HCT116 (cell line): ENCODE measurements around the gene FBH1. TPM values are rescaled to one million over a fixed set of nuclear protein-coding genes. Genes with fewer than 3 reads are reported as not detected.

Experiments used
- ATAC-seq: fragments of 200-7000 bp; cut with Tn5 transposase; 2 replicates; pipeline ENCODE4 v1.9.1; 2020; ENCODE audit warnings: mild to moderate bottlenecking, moderate library complexity
- BruUV-seq: library from RNA; stranded (reverse); fragments of 400-500 nt; replicated peaks from 2 replicates; lab custom pipeline; 2021; lab: Mats Ljungman, UMichigan
- CTCF ChIA-PET: fragments of 300-600 bp; sonication (Branson Sonifier 250); formaldehyde crosslinking; loops from one replicate; lab custom pipeline; 2021; ENCODE audit warnings: antibody characterized with exemption; lab: Charles Lee
- POLR2A ChIA-PET: fragments of 300-600, 350-600 bp; sonication (Branson Sonifier 250); formaldehyde crosslinking; loops from one replicate; lab custom pipeline; 2021; ENCODE audit warnings: antibody characterized with exemption; lab: Charles Lee
- RAD21 ChIA-PET, 2 experiments: fragments of 300-600 bp; sonication (Branson Sonifier 250); formaldehyde crosslinking; loops; one replicate each; lab custom pipeline; 2023; ENCODE audit warnings: low total read pairs in 2 of 2; ENCODE audit not compliant: uncharacterized antibody in 2 of 2, unreplicated experiment in 2 of 2, low non-redundant PET in 1 of 2; lab: Charles Lee
- DNase-seq: peaks from one replicate; pipeline ENCODE4 v3.0.0-alpha.2; 2010; ENCODE audit warnings: low read depth, low spot score
- H2AFZ ChIP-seq: fragments of 200-600 bp; shearing (Covaris generic), sonication (generic); 2 replicates; pipeline ENCODE4 v1.6.1; 2017; ENCODE audit warnings: low read depth, mixed run types, mixed read lengths, antibody characterized with exemption, low read length; ENCODE audit not compliant: poor library complexity, severe bottlenecking
- H3K27ac ChIP-seq: 2 replicates; pipeline ENCODE4 v1.5.1; 2012; ENCODE audit warnings: low read depth, low read length
- H3K27me3 ChIP-seq: fragments of 200-600 bp; sonication (generic); 2 replicates; pipeline ENCODE4 v1.6.1; 2016; ENCODE audit warnings: mixed run types, low read length, mixed read lengths; ENCODE audit not compliant: insufficient read depth
- H3K36me3 ChIP-seq, 2 experiments: fragments of 200-500 bp in 1 of 2; fragments of 200-600 bp in 1 of 2; sonication (Bioruptor generic) in 1 of 2; sonication (generic) in 1 of 2; 2 replicates each; pipeline versions ENCODE4 v1.5.1 to v1.6.1; 2014 to 2016; ENCODE audit warnings: low read length in 2 of 2, inconsistent platforms in 1 of 2, mixed read lengths in 1 of 2, mixed run types in 1 of 2; ENCODE audit not compliant: insufficient read depth in 2 of 2, control insufficient read depth in 1 of 2
- H3K4me1 ChIP-seq, 2 experiments: fragments of 200-600 bp in 1 of 2; sonication (generic) in 1 of 2; 2 replicates each; pipeline versions ENCODE4 v1.5.1 to v1.6.1; 2012 to 2017; ENCODE audit warnings: low read length in 2 of 2, inconsistent platforms in 1 of 2, mild to moderate bottlenecking in 1 of 2, mixed read lengths in 1 of 2, mixed run types in 1 of 2, moderate library complexity in 1 of 2; ENCODE audit not compliant: insufficient read depth in 2 of 2, control insufficient read depth in 1 of 2
- H3K4me2 ChIP-seq: fragments of 200-600 bp; sonication (generic); 2 replicates; pipeline ENCODE4 v1.6.1; 2017; ENCODE audit warnings: mixed run types, low read length, mixed read lengths
- H3K4me3 ChIP-seq, 2 experiments: fragments of 200-600 bp in 1 of 2; sonication (generic) in 1 of 2; replicated peaks in 1 of 2; 2 replicates each; pipeline ENCODE4 v1.5.1; 2011 to 2016; ENCODE audit warnings: low read length in 2 of 2, control low read depth in 1 of 2, low read depth in 1 of 2, mild to moderate bottlenecking in 1 of 2, mixed read lengths in 1 of 2, mixed run types in 1 of 2
- H3K79me2 ChIP-seq: fragments of 200-600 bp; sonication (generic); 2 replicates; pipeline ENCODE4 v1.6.1; 2017; ENCODE audit warnings: mild to moderate bottlenecking, mixed run types, low read length, moderate library complexity, mixed read lengths; ENCODE audit not compliant: insufficient read depth
- H3K9ac ChIP-seq: fragments of 200-600 bp; sonication (generic); 2 replicates; pipeline ENCODE4 v1.6.1; 2016; ENCODE audit warnings: low read length, mixed read lengths
- H3K9me2 ChIP-seq: fragments of 200-600 bp; sonication (generic), shearing (Covaris generic); 2 replicates; pipeline ENCODE4 v1.6.1; 2017; ENCODE audit warnings: mixed run types, mild to moderate bottlenecking, moderate library complexity; ENCODE audit not compliant: insufficient read depth
- H3K9me3 ChIP-seq, 2 experiments: fragments of 200-500 bp in 1 of 2; fragments of 200-600 bp in 1 of 2; sonication (Bioruptor generic) in 1 of 2; sonication (generic) in 1 of 2; 2 replicates each; pipeline ENCODE4 v1.6.1; 2014 to 2017; ENCODE audit warnings: low read length in 2 of 2, mixed read lengths in 2 of 2, inconsistent platforms in 1 of 2, low read depth in 1 of 2, mild to moderate bottlenecking in 1 of 2, mixed run types in 1 of 2, moderate library complexity in 1 of 2; ENCODE audit not compliant: control insufficient read depth in 1 of 2, insufficient read depth in 1 of 2
- H4K20me1 ChIP-seq: fragments of 200-600 bp; sonication (generic), shearing (Covaris generic); 2 replicates; pipeline ENCODE4 v1.6.1; 2017; ENCODE audit warnings: mixed run types, mild to moderate bottlenecking, moderate library complexity; ENCODE audit not compliant: insufficient read depth
- EGR1 ChIP-seq: IDR thresholded peaks from 2 replicates; pipeline ENCODE4 v1.6.1; 2012; ENCODE audit warnings: low read depth
- FOSL1 ChIP-seq: IDR thresholded peaks from 2 replicates; pipeline ENCODE4 v1.6.1; 2012; ENCODE audit warnings: low read depth
- SIN3A ChIP-seq: IDR thresholded peaks from 2 replicates; pipeline ENCODE4 v1.6.1; 2012; ENCODE audit warnings: low read depth
- SP1 ChIP-seq: IDR thresholded peaks from 2 replicates; pipeline ENCODE4 v1.6.1; 2012; ENCODE audit warnings: low read depth
- TCF7L2 ChIP-seq: IDR thresholded peaks from 2 replicates; pipeline ENCODE4 v1.7.0; 2011; ENCODE audit warnings: borderline replicate concordance, inconsistent platforms; ENCODE audit not compliant: insufficient read depth, insufficient read length; ENCODE audit errors: extremely low read depth
- YY1 ChIP-seq: IDR thresholded peaks from 2 replicates; pipeline ENCODE4 v1.6.1; 2011; ENCODE audit warnings: low read length, low read depth, moderate library complexity, mild to moderate bottlenecking; ENCODE audit not compliant: insufficient replicate concordance; ENCODE audit errors: extremely low read depth
- ZFX ChIP-seq: fragments of 450-650 bp; IDR thresholded peaks from 2 replicates; pipeline ENCODE4 v1.6.1; 2017
- intact Hi-C: fragments of 100-400 bp; cut with micrococcal nuclease; formaldehyde crosslinking; loops from 2 replicates; pipeline ENCODE4 v1.10.0; 2022
- total RNA-seq: library from RNA; stranded (reverse); gene quantifications from one replicate; pipeline ENCODE4 v1.2.1, GENCODE V29; 2021; ENCODE audit not compliant: unreplicated experiment
- TF ChIP-seq, protein P1 (sequence below): IDR thresholded peaks from 2 replicates; pipeline ENCODE4 v1.6.1; 2012
- TF ChIP-seq, protein P2 (sequence below): IDR thresholded peaks from 2 replicates; pipeline ENCODE4 v1.6.1; 2012; ENCODE audit warnings: low read depth

FBH1 gene
- total RNA-seq, 1 experiment from 2014 or later, result 70.2 TPM

DNA sequence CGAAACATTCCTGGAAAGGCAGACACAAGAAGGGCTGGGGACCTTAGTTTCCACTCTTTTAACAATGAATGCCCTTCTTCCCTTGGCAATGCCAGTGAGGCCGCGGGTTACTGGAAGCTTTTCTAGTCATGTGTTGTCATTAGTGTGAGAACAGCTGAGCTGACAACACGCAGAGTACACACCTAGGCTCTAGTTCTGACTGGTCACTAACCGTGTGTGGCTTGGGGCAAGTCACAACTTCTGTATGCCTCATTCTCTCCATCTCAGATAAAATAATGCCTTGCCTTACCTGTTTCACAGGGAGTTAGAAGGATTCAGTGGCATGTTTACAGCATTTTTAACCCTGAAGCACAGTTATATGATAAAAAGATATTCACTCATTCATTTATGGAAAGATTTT, 31.7 kb downstream of the FBH1 start:
- Histone ChIP-seq H3K9ac (no peak overlapping the region), H3K4me2 (no peak overlapping the region), H3K9me2 (no peaks in the 10 kb centered on the region), H3K27me3 (no peaks in the 10 kb centered on the region), H3K9me3 (no peaks in the 10 kb centered on the region), H3K4me3 (no peak overlapping the region), H3K27ac (no peak overlapping the region), H3K36me3 (peaks cover 58 to 66% of the 10 kb centered on the region in 2 experiments), H2AFZ (no peak overlapping the region), H4K20me1 (no peaks in the 10 kb centered on the region), H3K4me1 (no peaks in the 10 kb centered on the region), H3K79me2 (no peaks in the 10 kb centered on the region)
- ChIA-PET RAD21 (no interaction called here), POLR2A (no interaction called here), CTCF (no interaction called here)
- DNase-seq (no peak), ATAC-seq (no peak)
- intact Hi-C loops, result no loop called here
- TF ChIP-seq, protein P1, sequence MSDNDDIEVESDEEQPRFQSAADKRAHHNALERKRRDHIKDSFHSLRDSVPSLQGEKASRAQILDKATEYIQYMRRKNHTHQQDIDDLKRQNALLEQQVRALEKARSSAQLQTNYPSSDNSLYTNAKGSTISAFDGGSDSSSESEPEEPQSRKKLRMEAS, result no peak
- no peak for TF ChIP-seq SIN3A
- no peak for TF ChIP-seq YY1
- no peak for TF ChIP-seq EGR1
- TF ChIP-seq TCF7L2, result no peak
- no peak for TF ChIP-seq FOSL1
- TF ChIP-seq, protein P2, sequence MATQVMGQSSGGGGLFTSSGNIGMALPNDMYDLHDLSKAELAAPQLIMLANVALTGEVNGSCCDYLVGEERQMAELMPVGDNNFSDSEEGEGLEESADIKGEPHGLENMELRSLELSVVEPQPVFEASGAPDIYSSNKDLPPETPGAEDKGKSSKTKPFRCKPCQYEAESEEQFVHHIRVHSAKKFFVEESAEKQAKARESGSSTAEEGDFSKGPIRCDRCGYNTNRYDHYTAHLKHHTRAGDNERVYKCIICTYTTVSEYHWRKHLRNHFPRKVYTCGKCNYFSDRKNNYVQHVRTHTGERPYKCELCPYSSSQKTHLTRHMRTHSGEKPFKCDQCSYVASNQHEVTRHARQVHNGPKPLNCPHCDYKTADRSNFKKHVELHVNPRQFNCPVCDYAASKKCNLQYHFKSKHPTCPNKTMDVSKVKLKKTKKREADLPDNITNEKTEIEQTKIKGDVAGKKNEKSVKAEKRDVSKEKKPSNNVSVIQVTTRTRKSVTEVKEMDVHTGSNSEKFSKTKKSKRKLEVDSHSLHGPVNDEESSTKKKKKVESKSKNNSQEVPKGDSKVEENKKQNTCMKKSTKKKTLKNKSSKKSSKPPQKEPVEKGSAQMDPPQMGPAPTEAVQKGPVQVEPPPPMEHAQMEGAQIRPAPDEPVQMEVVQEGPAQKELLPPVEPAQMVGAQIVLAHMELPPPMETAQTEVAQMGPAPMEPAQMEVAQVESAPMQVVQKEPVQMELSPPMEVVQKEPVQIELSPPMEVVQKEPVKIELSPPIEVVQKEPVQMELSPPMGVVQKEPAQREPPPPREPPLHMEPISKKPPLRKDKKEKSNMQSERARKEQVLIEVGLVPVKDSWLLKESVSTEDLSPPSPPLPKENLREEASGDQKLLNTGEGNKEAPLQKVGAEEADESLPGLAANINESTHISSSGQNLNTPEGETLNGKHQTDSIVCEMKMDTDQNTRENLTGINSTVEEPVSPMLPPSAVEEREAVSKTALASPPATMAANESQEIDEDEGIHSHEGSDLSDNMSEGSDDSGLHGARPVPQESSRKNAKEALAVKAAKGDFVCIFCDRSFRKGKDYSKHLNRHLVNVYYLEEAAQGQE, result no peak
- TF ChIP-seq ZFX, result no peak
- TF ChIP-seq SP1, result no peak
- BruUV-seq, result no TSS peak
